Thyroid gland (tissue), 4 donors: ENCODE data around the gene LSMEM2. TPM values are rescaled to one million over a fixed set of nuclear protein-coding genes. Genes with fewer than 3 reads are reported as not detected.

Experiments
- DNase-seq, 2 donors: peaks; one replicate each; pipeline ENCODE4 v3.0.0-alpha.2; 2019
- H3K27ac ChIP-seq, 3 donors: fragments of 200-600 bp; sonication (generic); 1 replicate in 2 of 3; 2 replicates in 1 of 3; pipeline ENCODE4 v1.5.1; 2016 to 2019; ENCODE audit warnings: mild to moderate bottlenecking in 1 of 3, moderate library complexity in 1 of 3
- H3K27me3 ChIP-seq: fragments of 200-600 bp; sonication (generic); one replicate; pipeline ENCODE4 v1.5.1; 2019
- H3K36me3 ChIP-seq, 2 donors: fragments of 200-600 bp; sonication (generic); one replicate each; pipeline ENCODE4 v1.5.1; 2016 to 2019
- H3K4me1 ChIP-seq, 2 donors: fragments of 200-600 bp; sonication (generic); one replicate each; pipeline ENCODE4 v1.5.1; 2017 to 2019
- H3K4me3 ChIP-seq, 3 donors: fragments of 200-600 bp; sonication (generic); replicated peaks in 1 of 3; 1 replicate in 2 of 3; 2 replicates in 1 of 3; pipeline ENCODE4 v1.5.1; 2016; ENCODE audit warnings: mild to moderate bottlenecking in 1 of 3
- H3K9me3 ChIP-seq: fragments of 200-600 bp; sonication (generic); one replicate; pipeline ENCODE4 v1.5.1; 2017
- POLR2A ChIP-seq, 2 donors: fragments of 450-650 bp; IDR thresholded peaks; one replicate each; pipeline ENCODE4 v1.6.1; 2017; ENCODE audit warnings: antibody characterized with exemption in 2 of 2, mild to moderate bottlenecking in 2 of 2, moderate library complexity in 1 of 2
- WGBS, 2 donors: methylation state at CpG; one replicate each; pipeline ENCODE4 v1.1.5; 2017; 5-methylcytosine and 5-hydroxymethylcytosine counted together
- intact Hi-C: fragments of 100-400 bp; cut with DNase I; formaldehyde crosslinking; loops from one replicate; pipeline ENCODE4 v1.15.1; 2023
- total RNA-seq, 4 donors: library from RNA; depleted of rRNA; stranded (reverse); fragments of >200 nt; gene quantifications; one replicate each; pipeline ENCODE4 v1.2.3, GENCODE V29; 2016
- TF ChIP-seq, protein P1 (sequence below), 6 experiments: fragments of 200-600 bp in 3 of 6; fragments of 450-650 bp in 3 of 6; sonication (generic) in 3 of 6; IDR thresholded peaks; one replicate each; pipeline ENCODE4 v1.5.1; 2016 to 2019; ENCODE audit warnings: antibody characterized with exemption in 6 of 6, mild to moderate bottlenecking in 2 of 6, inconsistent platforms in 1 of 6, moderate library complexity in 1 of 6

Gene LSMEM2
- total RNA-seq, 4 donors from 2014 or later = not detected

DNA sequence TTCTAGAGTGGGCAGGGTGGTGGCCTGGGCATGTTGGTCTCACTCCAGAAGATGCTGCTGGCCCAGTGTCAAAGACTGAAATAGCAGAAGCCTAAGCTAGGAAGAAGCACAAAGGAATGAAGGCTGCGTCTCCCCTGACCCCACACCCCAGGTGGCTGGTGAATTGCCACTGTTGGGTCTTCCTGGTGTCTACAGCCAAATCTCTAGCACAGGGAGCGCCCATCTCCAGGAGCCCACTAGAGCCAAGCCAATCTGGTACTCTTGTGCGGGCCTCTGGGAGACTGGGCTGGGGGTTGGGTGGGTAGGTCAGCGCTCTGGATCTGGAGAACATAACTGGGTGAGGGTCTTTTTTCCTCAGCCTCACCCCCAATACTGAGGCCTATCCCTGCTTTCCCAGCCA is 48.2 kb downstream of the LSMEM2 start:
- 55 to 87% methylated on average over 4 of the region's 4 CpGs for WGBS, 2 donors
- H3K4me3 ChIP-seq = peak overlapping the region in 1 of 3 donors; percentile 97
- intact Hi-C loops = loop anchor here (5.0 kb wide), 1 partner anchor 35 kb away; the partner anchor contains the start of gene IFRD2
- H3K36me3 ChIP-seq = peaks cover 28 to 29% of the 10 kb centered on the region in 2 donors
- TF ChIP-seq, protein P1, sequence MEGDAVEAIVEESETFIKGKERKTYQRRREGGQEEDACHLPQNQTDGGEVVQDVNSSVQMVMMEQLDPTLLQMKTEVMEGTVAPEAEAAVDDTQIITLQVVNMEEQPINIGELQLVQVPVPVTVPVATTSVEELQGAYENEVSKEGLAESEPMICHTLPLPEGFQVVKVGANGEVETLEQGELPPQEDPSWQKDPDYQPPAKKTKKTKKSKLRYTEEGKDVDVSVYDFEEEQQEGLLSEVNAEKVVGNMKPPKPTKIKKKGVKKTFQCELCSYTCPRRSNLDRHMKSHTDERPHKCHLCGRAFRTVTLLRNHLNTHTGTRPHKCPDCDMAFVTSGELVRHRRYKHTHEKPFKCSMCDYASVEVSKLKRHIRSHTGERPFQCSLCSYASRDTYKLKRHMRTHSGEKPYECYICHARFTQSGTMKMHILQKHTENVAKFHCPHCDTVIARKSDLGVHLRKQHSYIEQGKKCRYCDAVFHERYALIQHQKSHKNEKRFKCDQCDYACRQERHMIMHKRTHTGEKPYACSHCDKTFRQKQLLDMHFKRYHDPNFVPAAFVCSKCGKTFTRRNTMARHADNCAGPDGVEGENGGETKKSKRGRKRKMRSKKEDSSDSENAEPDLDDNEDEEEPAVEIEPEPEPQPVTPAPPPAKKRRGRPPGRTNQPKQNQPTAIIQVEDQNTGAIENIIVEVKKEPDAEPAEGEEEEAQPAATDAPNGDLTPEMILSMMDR (IDR thresholded peaks at IDR 0.05) = no peak
- TF ChIP-seq POLR2A (IDR thresholded peaks at IDR 0.05) = no peak
- no peaks in the 10 kb centered on the region for H3K9me3 ChIP-seq
- H3K27ac ChIP-seq = peak overlapping the region in 2 of 3 donors; percentile 56 to 77
- no peaks in the 10 kb centered on the region for H3K27me3 ChIP-seq
- no peak for DNase-seq
- H3K4me1 ChIP-seq = peaks cover 15 to 28% of the 10 kb centered on the region in 2 donors

DNA sequence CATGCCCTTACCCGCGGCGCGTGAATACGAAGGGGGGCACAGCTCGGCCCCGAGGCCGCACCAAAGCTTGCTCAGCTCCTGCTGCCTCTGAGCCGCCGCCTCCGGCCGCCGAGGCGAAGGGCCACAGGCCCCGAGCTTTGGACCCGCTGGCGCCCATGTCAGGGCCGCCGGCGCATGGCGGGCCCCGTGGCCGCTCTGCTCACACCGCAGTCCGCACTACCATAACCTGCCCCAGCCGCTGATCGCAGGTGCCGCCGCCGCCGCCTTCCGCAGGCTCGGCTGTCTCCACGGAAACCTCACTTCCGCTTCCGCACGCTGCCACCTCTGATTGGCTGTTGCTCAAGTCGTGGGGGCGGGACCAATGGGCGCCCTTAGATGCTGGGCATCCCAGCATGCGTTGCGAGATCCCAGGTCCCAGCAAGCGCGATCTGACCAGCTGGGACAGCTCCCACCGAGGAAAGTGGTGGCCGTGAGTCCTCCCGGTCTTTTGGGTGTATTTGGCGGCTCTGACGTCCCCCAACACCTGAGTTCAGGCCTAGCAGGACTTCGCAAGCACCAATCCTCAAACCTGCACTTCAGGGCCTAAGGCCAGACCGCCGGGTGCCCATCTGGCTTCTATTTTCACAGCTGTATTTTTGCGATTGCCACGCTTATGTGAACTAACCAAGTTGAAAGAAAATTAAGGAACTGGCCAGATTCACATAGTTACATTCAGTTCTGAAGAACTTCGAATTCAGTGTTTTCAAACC is 49.2 kb downstream of the LSMEM2 start, which contains the start of gene TUSC2:
Gene TUSC2 (minus strand): TSS at position 281 of the 749 bp plus-strand sequence. CDS start 124 bp downstream, at position 157.
- DNase-seq = peak; percentile 99
- WGBS, 2 donors = 3 to 4% methylated on average over 32 to 40 of the region's 55 CpGs
- Histone ChIP-seq H3K27ac (peak within 1 kb of the TSS; percentile 51 to 77 (median 56)), H3K36me3 (peaks cover 28 to 29% of the 10 kb centered on the region in 2 donors), H3K27me3 (no peaks in the 10 kb centered on the region), H3K9me3 (no peaks in the 10 kb centered on the region), H3K4me3 (peak within 1 kb of the TSS; percentile 45 to 97 (median 74)), H3K4me1 (peaks cover 14 to 33% of the 10 kb centered on the region in 2 donors)
- intact Hi-C loops = loop anchor here (5.0 kb wide), 1 partner anchor 36 kb away; the partner anchor contains the start of gene IFRD2
- TF ChIP-seq, protein P1 (IDR thresholded peaks at IDR 0.05) = peak in 1 of 6 experiments; percentile 7
- peak in 1 of 2 donors; percentile 82 for TF ChIP-seq POLR2A (IDR thresholded peaks at IDR 0.05)

- WGBS, 2 donors = 92 to 97% methylated on average over 7 of the region's 10 CpGs
- H3K27ac ChIP-seq = no peak overlapping the region
- H3K36me3 ChIP-seq = peaks cover 26 to 28% of the 10 kb centered on the region in 2 donors
- H3K27me3 ChIP-seq = no peaks in the 10 kb centered on the region
- DNase-seq = no peak
- H3K9me3 ChIP-seq = no peaks in the 10 kb centered on the region
- H3K4me3 ChIP-seq = no peak overlapping the region
- intact Hi-C loops = no loop called here
- TF ChIP-seq, protein P1 (IDR thresholded peaks at IDR 0.05) = no peak
- TF ChIP-seq POLR2A (IDR thresholded peaks at IDR 0.05) = no peak
- H3K4me1 ChIP-seq = peaks cover 31 to 44% of the 10 kb centered on the region in 2 donors
Measured at GRCh38 chr3:50330330-50330729, 51.4 kb downstream of the LSMEM2 start.

DNA sequence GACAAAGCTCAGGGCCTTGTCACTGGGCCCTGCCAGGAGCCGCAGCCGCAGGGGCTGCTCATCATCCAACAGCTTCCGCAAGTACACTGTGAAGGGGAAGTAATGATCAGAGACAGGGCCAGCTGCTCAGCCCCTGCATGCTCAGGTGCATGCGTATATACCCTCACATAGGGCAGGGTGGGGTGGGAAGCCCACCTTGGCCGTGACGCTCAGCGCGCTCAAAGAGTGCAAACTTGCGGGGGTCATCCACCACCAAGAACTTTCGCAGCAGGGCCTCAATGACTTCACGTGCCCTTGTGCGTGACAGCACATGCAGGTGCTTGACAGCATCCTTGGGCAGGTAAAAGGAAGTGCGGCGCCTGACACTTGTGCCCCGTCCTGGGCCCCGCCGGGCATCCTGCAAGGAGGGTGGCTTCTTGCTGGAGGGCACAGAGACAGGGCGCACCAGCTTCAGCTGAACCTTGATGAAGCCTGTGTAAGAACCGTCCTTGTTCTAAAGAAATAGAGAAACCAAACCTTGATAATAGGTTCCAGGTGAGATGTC is 52.5 kb downstream of the LSMEM2 start:
- WGBS, 2 donors = 93 to 95% methylated on average over 17 to 19 of the region's 19 CpGs
- H3K27me3 ChIP-seq = no peaks in the 10 kb centered on the region
- H3K36me3 ChIP-seq = peaks cover 25 to 28% of the 10 kb centered on the region in 2 donors
- H3K4me1 ChIP-seq = peaks cover 42 to 55% of the 10 kb centered on the region in 2 donors
- H3K4me3 ChIP-seq = no peak overlapping the region
- intact Hi-C loops = no loop called here
- no peak for TF ChIP-seq POLR2A (IDR thresholded peaks at IDR 0.05)
- TF ChIP-seq, protein P1 (IDR thresholded peaks at IDR 0.05) = no peak
- no peaks in the 10 kb centered on the region for H3K9me3 ChIP-seq
- no peak overlapping the region for H3K27ac ChIP-seq
- no peak for DNase-seq
